H9 (cell line): ENCODE measurements around the gene SEC23B. TPM values are rescaled to one million over a fixed set of nuclear protein-coding genes. Genes with fewer than 3 reads are reported as not detected.

ENCODE experiments used
- DNase-seq: peaks from one replicate; pipeline ENCODE4 v3.0.0-alpha.2; 2017
- H2AFZ ChIP-seq: one replicate; pipeline ENCODE4 v1.6.1; 2013; ENCODE audit warnings: mild to moderate bottlenecking, low read length, control low read depth, moderate library complexity
- H2AK5ac ChIP-seq: 2 replicates; pipeline ENCODE4 v1.6.1; 2013; ENCODE audit warnings: low read length, control low read depth, mixed read lengths; ENCODE audit not compliant: insufficient read length
- H2BK120ac ChIP-seq: one replicate; pipeline ENCODE4 v1.6.1; 2013; ENCODE audit warnings: low read depth, mild to moderate bottlenecking, low read length, control low read depth, inconsistent platforms; ENCODE audit not compliant: poor library complexity, severe bottlenecking
- H2BK12ac ChIP-seq: 2 replicates; pipeline ENCODE4 v1.6.1; 2013; ENCODE audit warnings: low read length, control low read depth, mixed read lengths, low read depth; ENCODE audit not compliant: insufficient read length
- H2BK15ac ChIP-seq: 2 replicates; pipeline ENCODE4 v1.6.1; 2013; ENCODE audit warnings: low read depth, low read length, control low read depth
- H2BK20ac ChIP-seq: one replicate; pipeline ENCODE4 v1.6.1; 2013; ENCODE audit warnings: low read depth, mild to moderate bottlenecking, low read length, control low read depth, inconsistent platforms; ENCODE audit not compliant: poor library complexity, severe bottlenecking
- H2BK5ac ChIP-seq: 2 replicates; pipeline ENCODE4 v1.6.1; 2013; ENCODE audit warnings: low read length, control low read depth, mixed read lengths; ENCODE audit not compliant: insufficient read length
- H3K14ac ChIP-seq: 2 replicates; pipeline ENCODE4 v1.6.1; 2013; ENCODE audit warnings: low read length, control low read depth; ENCODE audit not compliant: insufficient read depth
- H3K18ac ChIP-seq: 2 replicates; pipeline ENCODE4 v1.6.1; 2013; ENCODE audit warnings: low read depth, mild to moderate bottlenecking, mixed read lengths, low read length, control low read depth; ENCODE audit not compliant: insufficient read length
- H3K23ac ChIP-seq: 2 replicates; pipeline ENCODE4 v1.6.1; 2013; ENCODE audit warnings: low read length, control low read depth, mixed read lengths, low read depth; ENCODE audit not compliant: insufficient read length
- H3K23me2 ChIP-seq: 2 replicates; pipeline ENCODE4 v1.6.1; 2013; ENCODE audit warnings: low read depth, mild to moderate bottlenecking, mixed read lengths, low read length, control low read depth; ENCODE audit not compliant: insufficient read length, poor library complexity, severe bottlenecking
- H3K27ac ChIP-seq: 2 replicates; pipeline ENCODE4 v1.5.1; 2013; ENCODE audit warnings: low read length, control low read depth, mixed read lengths, low read depth; ENCODE audit not compliant: insufficient read length
- H3K27me3 ChIP-seq: 2 replicates; pipeline ENCODE4 v1.6.1; 2013; ENCODE audit warnings: low read length, control low read depth, inconsistent platforms; ENCODE audit not compliant: insufficient read depth
- H3K4ac ChIP-seq: 2 replicates; pipeline ENCODE4 v1.6.1; 2013; ENCODE audit warnings: low read depth, mild to moderate bottlenecking, control low read depth, inconsistent platforms, low read length, moderate library complexity
- H3K4me1 ChIP-seq: 2 replicates; pipeline ENCODE4 v1.6.1; 2013; ENCODE audit warnings: low read length, control low read depth, inconsistent platforms; ENCODE audit not compliant: insufficient read depth
- H3K4me2 ChIP-seq: 2 replicates; pipeline ENCODE4 v1.6.1; 2013; ENCODE audit warnings: low read length, control low read depth, mixed read lengths; ENCODE audit not compliant: insufficient read length, insufficient read depth
- H3K56ac ChIP-seq: 2 replicates; pipeline ENCODE4 v1.6.1; 2013; ENCODE audit warnings: low read depth, mild to moderate bottlenecking, mixed read lengths, low read length, control low read depth; ENCODE audit not compliant: insufficient read length
- H3K79me1 ChIP-seq: 2 replicates; pipeline ENCODE4 v1.6.1; 2013; ENCODE audit warnings: low read depth, mild to moderate bottlenecking, moderate library complexity, low read length, control low read depth, inconsistent platforms; ENCODE audit not compliant: insufficient read depth, poor library complexity, severe bottlenecking
- H3K79me2 ChIP-seq: 2 replicates; pipeline ENCODE4 v1.6.1; 2013; ENCODE audit warnings: low read length, control low read depth, inconsistent platforms; ENCODE audit not compliant: insufficient read depth
- H3K9ac ChIP-seq: 2 replicates; pipeline ENCODE4 v1.6.1; 2013; ENCODE audit warnings: low read length, control low read depth, mixed read lengths; ENCODE audit not compliant: insufficient read length; ENCODE audit errors: extremely low read depth
- H3K9me3 ChIP-seq: one replicate; pipeline ENCODE4 v1.6.1; 2013; ENCODE audit warnings: low read depth, low read length, inconsistent platforms; ENCODE audit not compliant: control insufficient read depth
- H3T11ph ChIP-seq: one replicate; pipeline ENCODE4 v1.6.1; 2013; ENCODE audit warnings: mild to moderate bottlenecking, low read length, control low read depth, inconsistent platforms
- H4K20me1 ChIP-seq: one replicate; pipeline ENCODE4 v1.6.1; 2013; ENCODE audit not compliant: control insufficient read depth, insufficient read length, insufficient read depth
- H4K5ac ChIP-seq: 2 replicates; pipeline ENCODE4 v1.6.1; 2013; ENCODE audit warnings: low read depth, mild to moderate bottlenecking, mixed read lengths, low read length, control low read depth; ENCODE audit not compliant: insufficient read length
- H4K8ac ChIP-seq: replicated peaks from 2 replicates; pipeline ENCODE4 v1.6.1; 2013; ENCODE audit warnings: low read length, control low read depth, mixed read lengths, low read depth; ENCODE audit not compliant: insufficient read length
- H4K91ac ChIP-seq: 2 replicates; pipeline ENCODE4 v1.6.1; 2013; ENCODE audit warnings: low read depth, mild to moderate bottlenecking, moderate library complexity, mixed read lengths, low read length, control low read depth; ENCODE audit not compliant: insufficient read length
- H3K27ac Mint-ChIP-seq, 3 experiments: 2 replicates in 2 of 3; 3 replicates in 1 of 3; pipeline ENCODE4 v1.8.0; 2020 to 2021; ENCODE audit warnings: mixed read lengths in 3 of 3, mild to moderate bottlenecking in 1 of 3, moderate library complexity in 1 of 3
- H3K27me3 Mint-ChIP-seq: 2 replicates; pipeline ENCODE4 v1.8.0; 2021; ENCODE audit warnings: low read depth, mild to moderate bottlenecking, moderate library complexity, mixed read lengths
- H3K36me3 Mint-ChIP-seq, 3 experiments: 2 replicates in 2 of 3; 3 replicates in 1 of 3; pipeline ENCODE4 v1.8.0; 2020 to 2021; ENCODE audit warnings: low read depth in 3 of 3, mixed read lengths in 3 of 3; ENCODE audit not compliant: insufficient read depth in 1 of 3
- H3K4me1 Mint-ChIP-seq, 2 experiments: 2 replicates each; pipeline ENCODE4 v1.8.0; 2020; ENCODE audit warnings: mixed read lengths in 2 of 2
- H3K4me3 Mint-ChIP-seq, 2 experiments: 2 replicates in 1 of 2; 3 replicates in 1 of 2; pipeline ENCODE4 v1.8.0; 2020 to 2021; ENCODE audit warnings: mild to moderate bottlenecking in 2 of 2, mixed read lengths in 2 of 2, moderate library complexity in 1 of 2
- H3K9me3 Mint-ChIP-seq, 2 experiments: 2 replicates in 1 of 2; 3 replicates in 1 of 2; pipeline ENCODE4 v1.8.0; 2020; ENCODE audit warnings: mild to moderate bottlenecking in 2 of 2, mixed read lengths in 2 of 2, moderate library complexity in 1 of 2
- CTCF ChIP-seq: fragments of 200-600 bp; sonication (generic); conservative IDR thresholded peaks from 3 replicates; pipeline ENCODE4 v1.8.0; 2021; ENCODE audit warnings: antibody characterized with exemption, mild to moderate bottlenecking
- WGBS: extraction: QIAGEN DNeasy Blood & Tissue Kit; methylation state at CpG from one replicate; pipeline ENCODE4 v1.1.7; 2013; ENCODE audit warnings: missing lambda C conversion rate, low lambda C conversion rate, mixed read lengths; ENCODE audit not compliant: insufficient read length; ENCODE audit errors: extremely low coverage; 5-methylcytosine and 5-hydroxymethylcytosine counted together
- total RNA-seq: library from RNA; stranded (reverse); gene quantifications from 2 replicates; pipeline ENCODE4 v1.2.1, GENCODE V29; 2021

Gene SEC23B
- total RNA-seq, 1 experiment from 2014 or later = 65.9 TPM

GRCh38 chr20:18513208-18513607 is 5.5 kb downstream of the SEC23B start:
- Mint-ChIP-seq H3K27ac (no peak overlapping the region), H3K4me3 (no peak overlapping the region), H3K36me3 (peaks cover 18 to 50% (median 48%) of the 10 kb centered on the region in 3 experiments; a peak in 5 of 7 replicates), H3K9me3 (no peaks in the 10 kb centered on the region), H3K27me3 (no peaks in the 10 kb centered on the region), H3K4me1 (peaks cover 7 to 8% of the 10 kb centered on the region in 2 experiments; a peak in 3 of 4 replicates)
- Histone ChIP-seq H2BK5ac (no peak overlapping the region), H2BK20ac (no peak overlapping the region), H3K56ac (no peak overlapping the region), H3T11ph (no peak overlapping the region), H2AK5ac (no peak overlapping the region), H3K18ac (no peak overlapping the region), H3K27me3 (no peaks in the 10 kb centered on the region), H4K20me1 (no peaks in the 10 kb centered on the region), H3K79me1 (no peaks in the 10 kb centered on the region), H2BK120ac (no peak overlapping the region), H2BK15ac (no peak overlapping the region), H3K9ac (no peak overlapping the region), H3K4me2 (no peak overlapping the region), H3K4ac (no peak overlapping the region), H2BK12ac (no peak overlapping the region), H4K5ac (no peak overlapping the region), H3K9me3 (no peaks in the 10 kb centered on the region), H3K27ac (no peak overlapping the region), H3K14ac (no peak overlapping the region), H3K23me2 (peaks cover 3% of the 10 kb centered on the region), H3K79me2 (peaks cover 3% of the 10 kb centered on the region; the same call in 1 of the 2 replicates), H2AFZ (no peak overlapping the region), H3K4me1 (no peaks in the 10 kb centered on the region), H3K23ac (no peak overlapping the region), H4K8ac (no peak overlapping the region), H4K91ac (no peak overlapping the region)
- DNase-seq = no peak
- no CpG with 5 or more reads among the region's 7 CpGs for WGBS
- TF ChIP-seq CTCF = no peak
